Cerebellar nuclear complex (tissue), 1 donor: ENCODE data around the gene KRTAP12-1.
"Not testable (repeated sequence)": the region's sequence is repeated elsewhere in the genome, so short reads cannot be mapped to it uniquely, and the experiment has no call there.

Experiments used
- DNase-seq, 2 experiments: peaks; one replicate each; lab custom pipeline; 2025; lab: John Stamatoyannopoulos, UW

KRTAP12-1 gene

DNA sequence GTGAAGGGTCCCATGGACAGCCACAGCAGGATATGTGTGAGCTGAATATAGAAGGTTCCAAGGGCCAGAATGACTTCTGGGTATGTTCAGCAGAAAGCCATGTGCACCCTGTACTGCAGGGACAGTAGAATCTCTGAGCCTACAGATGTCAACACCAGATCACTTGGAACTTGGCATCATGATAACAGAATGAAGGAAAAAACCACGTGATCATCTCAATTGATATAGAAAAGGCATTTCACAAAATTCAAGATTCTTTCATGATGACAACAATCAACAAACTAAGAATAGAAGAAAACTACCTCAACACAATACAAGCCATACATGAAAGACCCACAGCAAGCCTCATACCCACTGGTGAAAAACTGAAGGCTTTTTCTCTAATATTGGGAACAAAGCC lies 14.4 kb downstream of the KRTAP12-1 start:
- no peak for DNase-seq

GRCh38 chr21:44666401-44667320 lies 15.3 kb downstream of the KRTAP12-1 start, which contains the start of gene KRTAP12-2:
Gene KRTAP12-2 (minus strand): TSS chr21:44666927. CDS start chr21:44666886, 41 bp downstream.
- no peak for DNase-seq

GRCh38 chr21:44664691-44665090 lies 17.3 kb downstream of the KRTAP12-1 start:
- no peak for DNase-seq

DNA sequence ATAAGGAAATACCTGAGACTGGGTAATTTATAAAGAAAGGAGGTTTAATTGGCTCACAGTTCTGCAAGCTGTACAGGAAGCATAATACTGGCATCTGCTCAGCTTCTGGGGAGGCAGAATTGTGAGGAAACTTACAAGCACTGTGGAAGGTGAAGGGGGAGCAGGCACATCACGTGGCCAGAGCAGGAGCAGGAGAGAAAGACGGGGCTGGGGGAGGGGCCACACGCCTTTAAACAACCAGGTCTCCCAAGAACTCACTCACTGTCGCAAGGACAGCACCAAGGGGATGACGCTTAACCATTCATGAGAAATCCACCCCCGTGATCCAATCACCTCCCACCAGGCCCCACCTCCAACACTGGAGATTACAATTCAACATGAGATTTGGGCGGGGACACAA lies 20.4 kb downstream of the KRTAP12-1 start:
- not testable (repeated sequence) for DNase-seq

DNA sequence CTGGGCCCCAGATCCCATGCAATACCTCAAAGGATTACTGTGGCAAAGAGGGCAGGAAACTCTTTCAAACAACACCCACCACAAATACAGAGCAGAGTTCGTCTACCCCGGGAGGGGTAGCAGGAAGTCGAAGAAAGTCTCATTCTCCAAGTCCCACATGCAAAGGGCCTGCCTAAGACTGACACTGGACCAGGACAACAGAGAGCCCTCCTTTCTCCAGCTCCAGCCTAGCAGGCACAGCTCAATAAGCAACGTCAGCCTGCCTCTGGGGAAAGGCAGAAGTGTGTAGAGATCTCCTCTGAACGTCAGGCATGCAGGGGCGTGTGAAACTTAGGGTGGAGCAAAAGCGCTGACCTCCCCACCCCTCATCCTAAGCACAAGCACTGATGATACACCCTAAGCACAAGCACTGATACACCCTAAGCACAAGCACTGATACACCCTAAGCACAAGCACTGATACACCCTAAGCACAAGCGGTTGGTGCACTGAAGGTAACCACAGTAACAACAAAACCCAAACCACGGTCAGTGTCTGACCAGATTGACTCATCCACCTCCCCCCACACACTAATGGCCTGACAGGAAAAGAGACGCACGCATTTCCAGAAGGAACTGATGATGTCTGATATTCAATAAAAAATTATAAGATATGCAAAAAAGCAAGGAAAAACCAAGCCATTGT lies 22.9 kb downstream of the KRTAP12-1 start:
- DNase-seq = no peak

- DNase-seq = no peak
Observed at GRCh38 chr21:44658541-44658910, 23.4 kb downstream of the KRTAP12-1 start.

- no peak for DNase-seq
Observed at GRCh38 chr21:44657635-44658540, 24.1 kb downstream of the KRTAP12-1 start, which contains the start of gene KRTAP12-3. Gene KRTAP12-3 (plus strand): TSS chr21:44657932. CDS start chr21:44657980, 48 bp downstream.

DNA sequence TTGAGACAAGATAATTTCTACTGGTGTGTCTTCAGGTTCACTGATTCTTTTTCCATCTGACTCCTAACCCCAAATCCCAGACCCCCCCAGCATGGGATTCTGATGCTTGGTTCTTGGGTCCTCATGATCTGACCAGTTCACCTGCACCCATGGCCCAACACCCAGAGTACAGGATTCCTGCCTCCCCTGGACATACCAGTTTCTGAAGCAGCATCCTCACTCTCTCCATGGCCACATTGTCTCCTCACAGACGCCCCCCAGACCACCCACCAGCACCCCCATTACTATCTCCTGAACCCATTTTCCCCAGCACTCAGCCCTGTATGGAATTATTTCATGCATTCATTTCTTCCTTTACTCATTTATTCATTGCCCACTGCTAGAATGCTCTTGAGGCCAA lies 25.1 kb downstream of the KRTAP12-1 start:
- DNase-seq = no peak

GRCh38 chr21:44654576-44655175 lies 27.3 kb downstream of the KRTAP12-1 start, which contains the start of gene KRTAP12-4:
Gene KRTAP12-4 (minus strand): TSS chr21:44654659. CDS start chr21:44654614, 45 bp downstream.
- DNase-seq = no peak

- DNase-seq = no peak
Observed at GRCh38 chr21:44653656-44654575, 28.0 kb downstream of the KRTAP12-1 start.

DNA sequence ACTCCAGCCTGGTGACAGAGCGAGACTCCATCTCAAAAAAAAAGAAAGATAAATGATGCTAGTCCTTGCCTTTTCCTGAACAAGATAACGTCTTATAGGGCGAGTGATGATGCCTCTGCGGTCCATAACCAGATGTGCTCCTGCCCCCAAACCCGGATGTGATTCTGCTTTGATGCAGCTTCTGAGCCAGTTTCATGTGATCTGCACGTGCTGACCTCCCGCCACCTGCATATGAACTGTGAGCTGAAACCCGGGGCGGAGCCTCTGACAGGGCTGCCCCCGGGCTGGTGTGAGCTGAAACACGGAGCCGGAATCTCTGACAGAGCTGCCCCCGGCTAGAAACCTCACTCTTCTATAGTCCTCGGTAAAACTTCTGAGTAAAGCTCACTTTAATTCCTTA lies 28.8 kb downstream of the KRTAP12-1 start:
- DNase-seq = no peak

DNA sequence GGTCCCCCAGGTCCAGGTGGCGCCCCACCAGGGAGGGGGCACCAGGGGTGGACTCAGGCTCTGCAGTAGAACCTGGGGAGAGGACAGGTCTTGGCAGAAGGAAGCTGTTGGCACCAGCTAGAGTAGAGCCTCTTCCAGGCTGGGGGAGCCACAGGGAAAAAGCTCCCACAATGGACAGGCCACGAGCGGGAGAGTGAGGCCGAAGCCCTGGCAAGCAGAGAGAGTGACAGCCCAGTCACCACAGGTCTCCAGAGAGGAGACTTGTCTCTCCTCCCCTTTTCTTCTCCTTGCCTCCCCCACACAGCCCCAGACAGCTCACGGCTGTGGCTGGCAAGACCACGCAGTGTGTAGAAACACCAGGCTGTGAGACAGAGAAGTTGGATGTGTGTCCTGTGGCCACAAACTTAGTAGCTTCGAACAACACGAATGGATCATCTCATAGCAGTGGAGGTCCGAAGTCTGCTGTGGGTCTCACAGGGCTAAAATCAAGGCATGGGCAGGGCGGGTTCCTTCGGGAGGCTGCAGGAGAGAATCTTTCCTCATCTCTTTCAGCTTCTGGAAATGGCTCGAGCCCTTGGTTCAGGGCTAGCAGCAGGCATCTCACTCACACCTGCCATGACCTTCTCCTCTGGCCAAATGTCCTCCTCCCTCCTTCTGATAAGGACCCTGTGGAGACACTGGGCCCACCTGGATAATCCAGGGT lies 30.8 kb downstream of the KRTAP12-1 start:
- DNase-seq = no peak

DNA sequence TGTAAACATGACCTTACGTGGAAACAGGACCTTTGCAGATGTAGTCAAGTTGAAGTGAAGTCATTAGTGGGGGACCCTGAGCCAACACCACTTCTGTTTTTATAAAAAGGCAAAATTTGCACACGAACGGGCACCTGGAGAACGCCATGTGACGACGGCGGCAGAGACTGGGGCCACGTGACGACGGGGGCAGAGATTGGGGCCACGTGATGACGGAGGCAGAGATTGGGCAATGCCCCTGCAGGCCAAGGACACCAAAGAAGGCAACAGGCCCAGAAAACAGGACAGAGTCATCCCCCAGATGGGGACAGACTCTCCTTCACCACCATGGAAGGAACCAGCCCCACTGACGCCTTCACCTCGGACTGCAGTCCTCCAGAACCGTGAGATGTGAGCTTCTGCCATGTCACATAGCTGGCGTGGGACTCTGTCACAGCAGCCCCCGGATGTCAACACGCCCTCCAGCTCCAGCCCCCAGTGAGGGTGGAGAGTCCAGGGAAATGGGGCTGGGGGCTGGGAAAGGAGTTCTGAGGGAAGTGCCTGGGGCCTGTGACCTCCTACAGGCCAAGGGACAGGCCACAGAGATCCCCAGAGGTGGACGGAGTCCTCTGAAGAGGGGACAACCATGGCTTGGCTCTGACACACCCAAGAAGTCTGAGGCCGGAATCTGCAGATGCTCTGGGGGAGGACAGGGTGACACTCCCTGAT lies 31.5 kb downstream of the KRTAP12-1 start:
- DNase-seq = no peak

GRCh38 chr21:44649521-44650100 lies 32.4 kb downstream of the KRTAP12-1 start:
- no peak for DNase-seq

- no peak for DNase-seq
Observed at GRCh38 chr21:44648557-44649311, 33.2 kb downstream of the KRTAP12-1 start.

- no peak for DNase-seq
Observed at GRCh38 chr21:44647222-44647552, 34.8 kb downstream of the KRTAP12-1 start.

DNA sequence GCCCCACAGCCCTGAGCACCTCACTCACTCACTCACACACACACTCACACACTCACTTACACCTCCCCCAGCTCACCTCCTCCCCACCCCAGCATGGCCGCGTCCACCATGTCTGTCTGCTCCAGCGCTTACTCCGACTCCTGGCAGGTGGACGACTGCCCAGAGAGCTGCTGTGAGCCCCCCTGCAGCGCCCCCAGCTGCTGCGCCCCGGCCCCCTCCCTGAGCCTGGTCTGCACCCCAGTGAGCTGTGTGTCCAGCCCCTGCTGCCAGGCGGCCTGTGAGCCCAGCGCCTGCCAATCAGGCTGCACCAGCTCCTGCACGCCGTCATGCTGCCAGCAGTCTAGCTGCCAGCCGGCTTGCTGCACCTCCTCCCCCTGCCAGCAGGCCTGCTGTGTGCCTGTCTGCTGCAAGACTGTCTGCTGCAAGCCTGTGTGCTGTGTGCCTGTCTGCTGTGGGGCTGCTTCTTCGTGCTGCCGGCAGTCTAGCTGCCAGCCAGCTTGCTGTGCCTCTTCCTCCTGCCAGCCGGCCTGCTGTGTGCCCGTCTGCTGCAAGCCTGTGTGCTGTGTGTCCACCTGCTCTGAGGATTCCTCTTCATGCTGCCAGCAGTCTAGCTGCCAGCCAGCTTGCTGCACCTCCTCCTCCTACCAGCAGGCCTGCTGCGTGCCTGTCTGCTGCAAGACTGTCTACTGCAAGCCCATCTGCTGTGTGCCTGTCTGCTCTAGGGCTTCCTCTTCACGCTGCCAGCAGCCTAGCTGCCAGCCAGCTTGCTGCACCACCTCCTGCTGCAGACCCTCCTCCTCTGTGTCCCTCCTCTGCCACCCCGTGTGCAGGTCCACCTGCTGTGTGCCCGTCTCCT lies 35.4 kb downstream of the KRTAP12-1 start, which contains the start of gene KRTAP10-11:
KRTAP10-11 (plus strand) TSS at position 49 of the 856 bp plus-strand sequence; CDS start at position 94, 45 bp downstream.
- DNase-seq = not testable (repeated sequence)
